Measurements from ENCODE around the gene SKAP1.

DNA sequence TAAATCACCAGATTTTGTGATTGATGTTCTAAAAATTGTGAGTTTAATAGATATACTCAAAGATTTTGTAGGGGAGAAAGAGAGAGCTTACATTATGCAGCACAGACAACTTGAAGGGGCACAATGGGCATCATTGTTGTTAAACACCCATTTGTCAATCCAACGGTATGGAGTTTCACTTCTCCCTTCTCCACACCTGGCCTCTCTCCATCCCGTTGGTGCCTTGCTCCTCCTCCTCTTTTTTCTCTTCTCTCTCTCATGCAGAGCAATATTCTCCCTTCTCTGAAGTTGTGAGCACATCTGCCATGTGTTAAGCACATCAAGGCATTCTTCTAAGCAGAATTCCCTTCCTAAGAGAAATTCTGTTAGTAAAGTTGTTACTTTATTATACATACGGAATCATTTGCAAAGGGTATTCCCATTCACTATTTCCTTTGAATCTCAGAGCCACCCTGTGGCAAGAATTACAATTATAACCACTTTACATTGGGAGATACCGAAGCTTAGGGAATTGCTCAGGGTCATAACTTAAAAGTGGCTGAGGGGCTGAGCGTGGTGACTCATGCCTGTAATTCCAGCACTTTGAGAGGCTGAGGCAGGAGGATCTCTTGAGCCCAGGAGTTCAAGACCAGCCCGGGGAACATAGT lies 40.5 kb upstream of the SKAP1 start:
- TF ChIP-seq CTCF (IDR thresholded peaks at IDR 0.05) = no peak
- no peak for TF ChIP-seq POLR2A (IDR thresholded peaks at IDR 0.05)
- TF ChIP-seq POLR2AphosphoS5 (IDR thresholded peaks at IDR 0.05) = no peak
- TF ChIP-seq EP300 (IDR thresholded peaks at IDR 0.05) = no peak

Measured in gastroesophageal sphincter (tissue), 3 donors.